H1 (cell line): ENCODE data around the gene TRIM22. TPM values are rescaled to one million over a fixed set of nuclear protein-coding genes. Genes with fewer than 3 reads are reported as not detected.

ENCODE experiments used
- CHD7 ChIP-seq: fragments of 300-600 bp; sonication (generic); IDR thresholded peaks from 2 replicates; pipeline ENCODE4 v1.7.1; 2012; ENCODE audit warnings: low read length, moderate library complexity, mild to moderate bottlenecking, inconsistent platforms; ENCODE audit not compliant: insufficient replicate concordance
- GABPA ChIP-seq: IDR thresholded peaks from 2 replicates; pipeline ENCODE4 v1.6.1; 2011; ENCODE audit warnings: mild to moderate bottlenecking, low read length, moderate library complexity, borderline replicate concordance; ENCODE audit not compliant: insufficient read depth
- KDM5A ChIP-seq: fragments of 200-600 bp; IDR thresholded peaks from 2 replicates; pipeline ENCODE4 v1.7.1; 2012; ENCODE audit warnings: mild to moderate bottlenecking, low read length, inconsistent platforms, mixed read lengths
- RAD21 ChIP-seq, 2 experiments: IDR thresholded peaks in 1 of 2; conservative IDR thresholded peaks in 1 of 2; 2 replicates each; pipeline ENCODE4 v1.6.1; 2011; ENCODE audit warnings: low read depth in 2 of 2, low read length in 2 of 2, improper control_type of control experiment in 1 of 2, inconsistent platforms in 1 of 2, mild to moderate bottlenecking in 1 of 2, moderate library complexity in 1 of 2
- TAF7 ChIP-seq: optimal IDR thresholded peaks from 2 replicates; pipeline ENCODE3; 2011; ENCODE audit warnings: low read depth, mild to moderate bottlenecking, inconsistent platforms, low read length, moderate library complexity, borderline replicate concordance
- polyA plus RNA-seq, 7 experiments: library from polyadenylated mRNA; depleted of rRNA in 3 of 7; stranded (reverse) in 5 of 7; unstranded in 2 of 7; fragments of >200 nt in 5 of 7; fragments of 200-250 nt in 2 of 7; gene quantifications; 1 replicate in 5 of 7; 2 replicates in 1 of 7; 4 replicates in 1 of 7; pipeline versions ENCODE4 v1.2.1 to v1.2.3, GENCODE V29; 2011 to 2013; ENCODE audit warnings: missing spikeins in 2 of 7, mixed read lengths in 2 of 7
- total RNA-seq: library from RNA; stranded (reverse); fragmentation: NEBNext Ultra II Directional; extraction: Animal tissue kit (Norgen Biotek cat#: 25700); gene quantifications from 2 replicates; pipeline ENCODE4 v1.2.1, GENCODE V29; 2021

Gene TRIM22
- total and polyA plus RNA-seq, 2 of the 8 experiments (the other 6 are each of a cell fraction or from before 2014, with no cell fraction given), result 56.0 to 82.7 TPM

- TF ChIP-seq CHD7 (no peak), GABPA (no peak), TAF7 (no peak), KDM5A (no peak), RAD21 (IDR thresholded peaks at IDR 0.05 in 1 of 2, conservative IDR thresholded peaks at IDR 0.05 in 1 of 2; ENCODE audit: low read depth in 2 of 2, low read length in 2 of 2) (no peak)
Measured at GRCh38 chr11:5713695-5714094, 24.1 kb downstream of the TRIM22 start (continued).
